GM12891 (cell line): ENCODE data around the gene SLC2A8.

Experiments
- PAX5 ChIP-seq: IDR thresholded peaks from 2 replicates; pipeline ENCODE4 v1.6.1; 2011; ENCODE audit warnings: low read length, moderate library complexity, mild to moderate bottlenecking; ENCODE audit not compliant: insufficient read depth, severe bottlenecking
- POLR2A ChIP-seq: IDR thresholded peaks from 2 replicates; pipeline ENCODE4 v1.6.1; 2011; ENCODE audit warnings: low read depth, low read length, control low read depth
- POLR2AphosphoS5 ChIP-seq: IDR thresholded peaks from 2 replicates; pipeline ENCODE4 v1.6.1; 2011; ENCODE audit warnings: low read depth, low read length, control low read depth
- POU2F2 ChIP-seq: IDR thresholded peaks from 2 replicates; pipeline ENCODE4 v1.6.1; 2011; ENCODE audit warnings: low read depth, mild to moderate bottlenecking, control low read depth, low read length, moderate library complexity
- SPI1 ChIP-seq: IDR thresholded peaks from 2 replicates; pipeline ENCODE4 v1.6.1; 2011; ENCODE audit warnings: low read depth, low read length, control low read depth
- TAF1 ChIP-seq: IDR thresholded peaks from 2 replicates; pipeline ENCODE4 v1.6.1; 2011; ENCODE audit warnings: low read depth, low read length, control low read depth

GRCh38 chr9:127423934-127424675 is 27.1 kb downstream of the SLC2A8 start, which contains the start of gene ZNF79:
- TF ChIP-seq POLR2A (peak; percentile 89), TAF1 (peak; percentile 57), POLR2AphosphoS5 (peak; percentile 93), SPI1 (no peak), POU2F2 (no peak), PAX5 (no peak)
